Thyroid gland (tissue), 4 donors: Measurements from ENCODE around the gene GLB1L3. TPM values are rescaled to one million over a fixed set of nuclear protein-coding genes. Genes with fewer than 3 reads are reported as not detected.

Experiments used
- DNase-seq, 2 donors: peaks; one replicate each; pipeline ENCODE4 v3.0.0-alpha.2; 2019
- H3K27ac ChIP-seq, 3 donors: fragments of 200-600 bp; sonication (generic); 1 replicate in 2 of 3; 2 replicates in 1 of 3; pipeline ENCODE4 v1.5.1; 2016 to 2019; ENCODE audit warnings: mild to moderate bottlenecking in 1 of 3, moderate library complexity in 1 of 3
- H3K27me3 ChIP-seq: fragments of 200-600 bp; sonication (generic); one replicate; pipeline ENCODE4 v1.5.1; 2019
- H3K36me3 ChIP-seq, 2 donors: fragments of 200-600 bp; sonication (generic); one replicate each; pipeline ENCODE4 v1.5.1; 2016 to 2019
- H3K4me1 ChIP-seq, 2 donors: fragments of 200-600 bp; sonication (generic); one replicate each; pipeline ENCODE4 v1.5.1; 2017 to 2019
- H3K4me3 ChIP-seq, 3 donors: fragments of 200-600 bp; sonication (generic); replicated peaks in 1 of 3; 1 replicate in 2 of 3; 2 replicates in 1 of 3; pipeline ENCODE4 v1.5.1; 2016; ENCODE audit warnings: mild to moderate bottlenecking in 1 of 3
- H3K9me3 ChIP-seq: fragments of 200-600 bp; sonication (generic); one replicate; pipeline ENCODE4 v1.5.1; 2017
- CTCF ChIP-seq, 6 experiments: fragments of 200-600 bp in 3 of 6; fragments of 450-650 bp in 3 of 6; sonication (generic) in 3 of 6; IDR thresholded peaks; one replicate each; pipeline ENCODE4 v1.5.1; 2016 to 2019; ENCODE audit warnings: antibody characterized with exemption in 6 of 6, mild to moderate bottlenecking in 2 of 6, inconsistent platforms in 1 of 6, moderate library complexity in 1 of 6
- POLR2A ChIP-seq, 2 donors: fragments of 450-650 bp; IDR thresholded peaks; one replicate each; pipeline ENCODE4 v1.6.1; 2017; ENCODE audit warnings: antibody characterized with exemption in 2 of 2, mild to moderate bottlenecking in 2 of 2, moderate library complexity in 1 of 2
- WGBS, 2 donors: methylation state at CpG; one replicate each; pipeline ENCODE4 v1.1.5; 2017; 5-methylcytosine and 5-hydroxymethylcytosine counted together
- intact Hi-C: fragments of 100-400 bp; cut with DNase I; formaldehyde crosslinking; loops from one replicate; pipeline ENCODE4 v1.15.1; 2023
- total RNA-seq, 4 donors: library from RNA; depleted of rRNA; stranded (reverse); fragments of >200 nt; gene quantifications; one replicate each; pipeline ENCODE4 v1.2.3, GENCODE V29; 2016

GLB1L3 gene
- total RNA-seq, 4 donors from 2014 or later = 0.63 to 2.0 (median 0.94) TPM

GRCh38 chr11:134352111-134352510 lies 75.9 kb downstream of the GLB1L3 start:
- no peak for TF ChIP-seq POLR2A (IDR thresholded peaks at IDR 0.05)
- TF ChIP-seq CTCF (IDR thresholded peaks at IDR 0.05) = no peak
- Histone ChIP-seq H3K36me3 (no peaks in the 10 kb centered on the region), H3K4me1 (peaks cover 10 to 23% of the 10 kb centered on the region in 2 donors), H3K27ac (no peak overlapping the region), H3K4me3 (no peak overlapping the region), H3K9me3 (no peaks in the 10 kb centered on the region), H3K27me3 (no peaks in the 10 kb centered on the region)
- 89% methylated on average over 2 of the region's 2 CpGs for WGBS, 2 donors
- intact Hi-C loops = no loop called here
- no peak for DNase-seq

GRCh38 chr11:134355136-134355535 lies 79.0 kb downstream of the GLB1L3 start:
- no peak for DNase-seq
- Histone ChIP-seq H3K4me1 (peaks cover 15 to 38% of the 10 kb centered on the region in 2 donors), H3K4me3 (no peak overlapping the region), H3K9me3 (no peaks in the 10 kb centered on the region), H3K27ac (peak overlapping the region in 2 of 3 donors; percentile 9 to 73), H3K27me3 (no peaks in the 10 kb centered on the region), H3K36me3 (no peaks in the 10 kb centered on the region)
- intact Hi-C loops = no loop called here
- WGBS, 2 donors = 81 to 86% methylated on average over 2 of the region's 2 CpGs
- TF ChIP-seq POLR2A (IDR thresholded peaks at IDR 0.05) (no peak), CTCF (IDR thresholded peaks at IDR 0.05) (no peak)

- intact Hi-C loops = no loop called here
- Histone ChIP-seq H3K27ac (peak overlapping the region in 2 of 3 donors; percentile 9 to 73), H3K27me3 (no peaks in the 10 kb centered on the region), H3K4me3 (no peak overlapping the region), H3K36me3 (no peaks in the 10 kb centered on the region), H3K4me1 (peaks cover 15 to 42% of the 10 kb centered on the region in 2 donors), H3K9me3 (no peaks in the 10 kb centered on the region)
- TF ChIP-seq POLR2A (IDR thresholded peaks at IDR 0.05) = no peak
- TF ChIP-seq CTCF (IDR thresholded peaks at IDR 0.05) = no peak
- no peak for DNase-seq
- 82% methylated on average over 5 of the region's 5 CpGs for WGBS, 2 donors
Measured at GRCh38 chr11:134355656-134356055, 79.5 kb downstream of the GLB1L3 start.

- WGBS, 2 donors = 55 to 61% methylated on average over 19 to 21 of the region's 21 CpGs
- Histone ChIP-seq H3K27me3 (no peaks in the 10 kb centered on the region), H3K9me3 (no peaks in the 10 kb centered on the region), H3K36me3 (no peaks in the 10 kb centered on the region), H3K27ac (peak overlapping the region; percentile 15 to 73 (median 44)), H3K4me1 (peaks cover 15 to 42% of the 10 kb centered on the region in 2 donors), H3K4me3 (no peak overlapping the region)
- no peak for TF ChIP-seq POLR2A (IDR thresholded peaks at IDR 0.05)
- TF ChIP-seq CTCF (IDR thresholded peaks at IDR 0.05) = no peak
- intact Hi-C loops = no loop called here
- DNase-seq = peak; percentile 67 to 71
Measured at GRCh38 chr11:134356656-134357544, 80.7 kb downstream of the GLB1L3 start.

- TF ChIP-seq CTCF (IDR thresholded peaks at IDR 0.05) (no peak), POLR2A (IDR thresholded peaks at IDR 0.05) (no peak)
- H3K4me1 ChIP-seq = peaks cover 15 to 42% of the 10 kb centered on the region in 2 donors
- intact Hi-C loops = no loop called here
- peak; percentile 24 to 26 for DNase-seq
- WGBS, 2 donors = 22% methylated on average over 8 of the region's 8 CpGs; no CpG with 5 or more reads in 1 of the 2 donors
- no peaks in the 10 kb centered on the region for H3K27me3 ChIP-seq
- no peaks in the 10 kb centered on the region for H3K9me3 ChIP-seq
- no peaks in the 10 kb centered on the region for H3K36me3 ChIP-seq
- H3K27ac ChIP-seq = peak overlapping the region in 2 of 3 donors; percentile 44 to 73
- no peak overlapping the region for H3K4me3 ChIP-seq
Measured at GRCh38 chr11:134357545-134357839, 81.3 kb downstream of the GLB1L3 start.
